ENCODE measurements around the gene TBC1D5.
"Not testable (repeated sequence)": the region's sequence is repeated elsewhere in the genome, so short reads cannot be mapped to it uniquely, and the experiment has no call there.

DNA sequence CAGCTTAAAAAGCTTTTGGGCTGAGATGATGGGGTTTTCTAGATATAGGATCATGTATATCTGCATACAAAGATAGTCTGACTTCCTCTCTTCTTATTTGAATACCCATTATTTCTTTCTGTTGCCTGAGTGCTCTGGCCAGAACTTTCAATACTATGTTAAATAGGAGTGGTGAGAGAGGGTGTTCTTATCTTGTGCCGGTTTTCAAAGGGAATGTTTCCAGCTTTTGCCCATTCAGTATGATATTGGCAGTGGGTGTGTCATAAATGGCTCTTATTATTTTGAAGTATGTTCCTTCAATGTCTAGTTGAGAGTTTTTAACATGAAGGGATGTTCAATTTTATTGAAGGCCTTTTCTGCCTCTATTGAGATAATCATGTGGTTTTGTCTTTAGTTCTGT, 251.2 kb downstream of the TBC1D5 start:
- TF ChIP-seq, protein P1, sequence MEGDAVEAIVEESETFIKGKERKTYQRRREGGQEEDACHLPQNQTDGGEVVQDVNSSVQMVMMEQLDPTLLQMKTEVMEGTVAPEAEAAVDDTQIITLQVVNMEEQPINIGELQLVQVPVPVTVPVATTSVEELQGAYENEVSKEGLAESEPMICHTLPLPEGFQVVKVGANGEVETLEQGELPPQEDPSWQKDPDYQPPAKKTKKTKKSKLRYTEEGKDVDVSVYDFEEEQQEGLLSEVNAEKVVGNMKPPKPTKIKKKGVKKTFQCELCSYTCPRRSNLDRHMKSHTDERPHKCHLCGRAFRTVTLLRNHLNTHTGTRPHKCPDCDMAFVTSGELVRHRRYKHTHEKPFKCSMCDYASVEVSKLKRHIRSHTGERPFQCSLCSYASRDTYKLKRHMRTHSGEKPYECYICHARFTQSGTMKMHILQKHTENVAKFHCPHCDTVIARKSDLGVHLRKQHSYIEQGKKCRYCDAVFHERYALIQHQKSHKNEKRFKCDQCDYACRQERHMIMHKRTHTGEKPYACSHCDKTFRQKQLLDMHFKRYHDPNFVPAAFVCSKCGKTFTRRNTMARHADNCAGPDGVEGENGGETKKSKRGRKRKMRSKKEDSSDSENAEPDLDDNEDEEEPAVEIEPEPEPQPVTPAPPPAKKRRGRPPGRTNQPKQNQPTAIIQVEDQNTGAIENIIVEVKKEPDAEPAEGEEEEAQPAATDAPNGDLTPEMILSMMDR (IDR thresholded peaks at IDR 0.05): not testable (repeated sequence)
- not testable (repeated sequence) for TF ChIP-seq POLR2A (IDR thresholded peaks at IDR 0.05)
